Breast epithelium (tissue), 4 donors: ENCODE data around the gene PAQR6. TPM values are rescaled to one million over a fixed set of nuclear protein-coding genes. Genes with fewer than 3 reads are reported as not detected.

Experiments used
- DNase-seq, 2 donors: peaks; one replicate each; pipeline ENCODE4 v3.0.0-alpha.2; 2019; ENCODE audit warnings: low spot score in 2 of 2
- H3K27ac ChIP-seq, 2 donors: fragments of 200-600 bp; sonication (generic) in 1 of 2; one replicate each; pipeline ENCODE4 v1.5.1; 2016 to 2019; ENCODE audit warnings: mild to moderate bottlenecking in 1 of 2
- H3K27me3 ChIP-seq, 2 donors: fragments of 200-600 bp; sonication (generic) in 1 of 2; one replicate each; pipeline versions ENCODE4 v1.5.1 to v1.6.0; 2017 to 2019; ENCODE audit warnings: control low read depth in 1 of 2, mild to moderate bottlenecking in 1 of 2
- H3K36me3 ChIP-seq: fragments of 200-600 bp; one replicate; pipeline ENCODE4 v1.5.1; 2019
- H3K4me1 ChIP-seq, 2 donors: fragments of 200-600 bp; sonication (generic); one replicate each; pipeline ENCODE4 v1.5.1; 2016 to 2019; ENCODE audit warnings: control low read depth in 1 of 2
- H3K4me3 ChIP-seq, 3 donors: fragments of 200-600 bp; sonication (generic); 1 replicate in 2 of 3; 2 replicates in 1 of 3; pipeline ENCODE4 v1.5.1; 2016 to 2019; ENCODE audit warnings: mild to moderate bottlenecking in 3 of 3, moderate library complexity in 2 of 3
- H3K9me3 ChIP-seq, 2 donors: fragments of 200-600 bp; sonication (generic) in 1 of 2; one replicate each; pipeline ENCODE4 v1.5.1; 2016 to 2019; ENCODE audit warnings: control low read depth in 1 of 2
- POLR2A ChIP-seq: fragments of 450-650 bp; IDR thresholded peaks from one replicate; pipeline ENCODE4 v1.6.1; 2016; ENCODE audit warnings: antibody characterized with exemption, mild to moderate bottlenecking, moderate library complexity
- POLR2AphosphoS5 ChIP-seq, 3 donors: sonication (generic); formaldehyde crosslinking; IDR thresholded peaks; one replicate each; pipeline ENCODE4 v1.6.1; 2017; ENCODE audit warnings: antibody characterized with exemption in 3 of 3
- intact Hi-C: fragments of 100-400 bp; cut with DNase I; formaldehyde crosslinking; loops from one replicate; pipeline ENCODE4 v1.15.1; 2023; ENCODE audit warnings: low total_unique reads
- total RNA-seq, 3 donors: library from RNA; depleted of rRNA; stranded (reverse); fragments of >200 nt; gene quantifications; one replicate each; pipeline ENCODE4 v1.1.0, GENCODE V29; 2016
- TF ChIP-seq, protein P1 (sequence below), 3 donors: fragments of 450-650 bp; IDR thresholded peaks; one replicate each; pipeline ENCODE4 v1.5.1; 2016 to 2017; ENCODE audit warnings: antibody characterized with exemption in 3 of 3, mild to moderate bottlenecking in 3 of 3, moderate library complexity in 3 of 3

The PAQR6 gene
- total RNA-seq, 3 donors from 2014 or later = 1.8 to 3.9 (median 2.5) TPM

DNA sequence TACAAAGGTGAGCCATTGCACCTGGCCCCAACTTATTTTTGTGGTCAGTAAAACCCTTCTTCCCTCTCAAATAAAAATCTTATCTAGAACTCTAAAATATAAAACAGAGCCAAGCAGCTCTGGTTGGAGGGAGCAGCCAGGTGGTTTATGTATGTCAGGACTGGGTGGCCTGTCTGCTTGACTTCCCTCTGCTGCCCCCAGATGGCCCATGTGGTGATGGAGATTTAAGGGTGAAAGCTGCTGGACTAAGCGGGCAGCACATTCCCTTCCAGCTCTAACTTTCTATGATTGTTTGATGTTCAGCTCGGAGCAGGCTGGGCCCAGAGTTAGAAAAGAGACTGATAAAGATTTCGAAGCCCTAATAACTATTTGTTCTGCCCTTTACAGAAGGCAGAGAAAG, 11.9 kb upstream of the PAQR6 start:
- H3K27ac ChIP-seq = no peak overlapping the region
- TF ChIP-seq POLR2A (no peak), POLR2AphosphoS5 (IDR thresholded peaks at IDR 0.05) (no peak)
- TF ChIP-seq, protein P1, sequence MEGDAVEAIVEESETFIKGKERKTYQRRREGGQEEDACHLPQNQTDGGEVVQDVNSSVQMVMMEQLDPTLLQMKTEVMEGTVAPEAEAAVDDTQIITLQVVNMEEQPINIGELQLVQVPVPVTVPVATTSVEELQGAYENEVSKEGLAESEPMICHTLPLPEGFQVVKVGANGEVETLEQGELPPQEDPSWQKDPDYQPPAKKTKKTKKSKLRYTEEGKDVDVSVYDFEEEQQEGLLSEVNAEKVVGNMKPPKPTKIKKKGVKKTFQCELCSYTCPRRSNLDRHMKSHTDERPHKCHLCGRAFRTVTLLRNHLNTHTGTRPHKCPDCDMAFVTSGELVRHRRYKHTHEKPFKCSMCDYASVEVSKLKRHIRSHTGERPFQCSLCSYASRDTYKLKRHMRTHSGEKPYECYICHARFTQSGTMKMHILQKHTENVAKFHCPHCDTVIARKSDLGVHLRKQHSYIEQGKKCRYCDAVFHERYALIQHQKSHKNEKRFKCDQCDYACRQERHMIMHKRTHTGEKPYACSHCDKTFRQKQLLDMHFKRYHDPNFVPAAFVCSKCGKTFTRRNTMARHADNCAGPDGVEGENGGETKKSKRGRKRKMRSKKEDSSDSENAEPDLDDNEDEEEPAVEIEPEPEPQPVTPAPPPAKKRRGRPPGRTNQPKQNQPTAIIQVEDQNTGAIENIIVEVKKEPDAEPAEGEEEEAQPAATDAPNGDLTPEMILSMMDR (IDR thresholded peaks at IDR 0.05) = no peak
- no peaks in the 10 kb centered on the region for H3K4me1 ChIP-seq
- peaks cover 16% of the 10 kb centered on the region for H3K36me3 ChIP-seq
- intact Hi-C loops = no loop called here
- H3K9me3 ChIP-seq = no peaks in the 10 kb centered on the region
- DNase-seq = no peak
- H3K4me3 ChIP-seq = no peak overlapping the region
- H3K27me3 ChIP-seq = no peaks in the 10 kb centered on the region

GRCh38 chr1:156258859-156259258, 11.0 kb upstream of the PAQR6 start:
- Histone ChIP-seq H3K27me3 (no peaks in the 10 kb centered on the region), H3K9me3 (no peaks in the 10 kb centered on the region), H3K4me3 (no peak overlapping the region), H3K27ac (no peak overlapping the region), H3K36me3 (peaks cover 16% of the 10 kb centered on the region), H3K4me1 (no peaks in the 10 kb centered on the region)
- TF ChIP-seq POLR2AphosphoS5 (IDR thresholded peaks at IDR 0.05) (no peak), POLR2A (no peak)
- TF ChIP-seq, protein P1 (IDR thresholded peaks at IDR 0.05) = no peak
- intact Hi-C loops = no loop called here
- DNase-seq = no peak

GRCh38 chr1:156257711-156258110, 9.9 kb upstream of the PAQR6 start:
- DNase-seq = no peak
- Histone ChIP-seq H3K27ac (no peak overlapping the region), H3K4me1 (no peaks in the 10 kb centered on the region), H3K9me3 (no peaks in the 10 kb centered on the region), H3K36me3 (peaks cover 22% of the 10 kb centered on the region), H3K27me3 (no peaks in the 10 kb centered on the region), H3K4me3 (no peak overlapping the region)
- TF ChIP-seq POLR2A (no peak), POLR2AphosphoS5 (IDR thresholded peaks at IDR 0.05) (no peak)
- TF ChIP-seq, protein P1 (IDR thresholded peaks at IDR 0.05) = no peak
- intact Hi-C loops = no loop called here

- intact Hi-C loops = no loop called here
- Histone ChIP-seq H3K9me3 (no peaks in the 10 kb centered on the region), H3K36me3 (peaks cover 14% of the 10 kb centered on the region), H3K4me1 (no peaks in the 10 kb centered on the region), H3K27me3 (no peaks in the 10 kb centered on the region), H3K27ac (no peak overlapping the region), H3K4me3 (no peak overlapping the region)
- DNase-seq = no peak
- TF ChIP-seq, protein P1 (IDR thresholded peaks at IDR 0.05) = no peak
- no peak for TF ChIP-seq POLR2AphosphoS5 (IDR thresholded peaks at IDR 0.05)
- no peak for TF ChIP-seq POLR2A
These were observed 5.8 kb upstream of the PAQR6 start for GRCh38 chr1:156253634-156254033.

GRCh38 chr1:156251527-156251926, 3.7 kb upstream of the PAQR6 start:
- Histone ChIP-seq H3K4me1 (peaks cover 0 to 11% of the 10 kb centered on the region in 2 donors), H3K4me3 (no peak overlapping the region), H3K9me3 (no peaks in the 10 kb centered on the region), H3K36me3 (peaks cover 14% of the 10 kb centered on the region), H3K27ac (no peak overlapping the region), H3K27me3 (no peaks in the 10 kb centered on the region)
- DNase-seq = no peak
- no peak for TF ChIP-seq POLR2AphosphoS5 (IDR thresholded peaks at IDR 0.05)
- TF ChIP-seq, protein P1 (IDR thresholded peaks at IDR 0.05) = no peak
- TF ChIP-seq POLR2A = no peak
- intact Hi-C loops = no loop called here
